ENCODE data around the gene AIP. TPM values are rescaled to one million over a fixed set of nuclear protein-coding genes. Genes with fewer than 3 reads are reported as not detected.

AIP gene
- total RNA-seq, 1 experiment from 2014 or later, result 61.0 TPM

DNA sequence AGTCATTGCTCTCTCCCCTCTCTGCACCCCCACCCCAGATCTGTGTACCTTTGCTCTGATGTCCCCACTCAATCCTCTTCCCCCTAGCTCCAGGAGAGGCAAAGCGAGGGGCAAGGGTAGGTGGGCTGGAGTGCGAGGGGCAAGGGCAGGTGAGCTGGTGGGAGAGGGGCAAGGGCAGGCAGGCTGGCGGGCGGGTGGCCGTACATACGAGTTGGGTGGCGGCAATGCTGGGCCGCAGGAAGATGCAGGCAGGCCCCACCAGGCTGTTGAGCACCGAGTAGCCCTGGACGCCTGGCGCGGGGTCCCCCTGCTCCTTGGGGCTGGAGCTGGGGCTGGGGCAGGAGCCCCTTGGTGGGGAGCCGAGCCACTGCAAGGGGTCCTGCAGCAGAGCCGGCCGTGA lies 39.5 kb downstream of the AIP start:
- no TSS peak for BruUV-seq (replicated peaks)
- Histone ChIP-seq H2AFZ (ENCODE audit: low read depth, low read length, poor library complexity, severe bottlenecking) (no peak overlapping the region), H3K9me2 (ENCODE audit: insufficient read depth) (no peaks in the 10 kb centered on the region), H3K4me1 (ENCODE audit: control insufficient read depth in 1 of 2, insufficient read depth in 2 of 2, low read length in 2 of 2) (no peaks in the 10 kb centered on the region), H3K4me2 (ENCODE audit: low read length) (no peak overlapping the region), H3K27ac (ENCODE audit: low read depth, low read length) (no peak overlapping the region), H3K79me2 (ENCODE audit: insufficient read depth, low read length) (no peaks in the 10 kb centered on the region), H3K9me3 (ENCODE audit: control insufficient read depth in 1 of 2, insufficient read depth in 1 of 2, low read depth in 1 of 2, low read length in 2 of 2) (no peaks in the 10 kb centered on the region), H3K9ac (ENCODE audit: low read length) (no peak overlapping the region), H4K20me1 (ENCODE audit: insufficient read depth) (no peaks in the 10 kb centered on the region), H3K27me3 (ENCODE audit: insufficient read depth, low read length) (no peaks in the 10 kb centered on the region), H3K4me3 (replicated peaks in 1 of 2; ENCODE audit: low read depth in 1 of 2, low read length in 2 of 2) (no peak overlapping the region), H3K36me3 (ENCODE audit: control insufficient read depth in 1 of 2, insufficient read depth in 2 of 2, low read length in 2 of 2) (no peaks in the 10 kb centered on the region)
- ChIA-PET CTCF (no interaction called here), RAD21 (ENCODE audit: low non-redundant PET in 1 of 2, low total read pairs in 2 of 2, uncharacterized antibody in 2 of 2, unreplicated experiment in 2 of 2) (no interaction called here), POLR2A (no interaction called here)
- no peak for DNase-seq (ENCODE audit: low read depth, low spot score)
- no peak for ATAC-seq
- intact Hi-C loops (cut with micrococcal nuclease), result no loop called here
- TF ChIP-seq SRF (IDR thresholded peaks at IDR 0.05; ENCODE audit: low read depth) (no peak), POLR2A (IDR thresholded peaks at IDR 0.05; ENCODE audit: borderline replicate concordance, extremely low read depth, insufficient read depth, insufficient read length) (no peak)

- H3K4me1 ChIP-seq (ENCODE audit: control insufficient read depth in 1 of 2, insufficient read depth in 2 of 2, low read length in 2 of 2), result no peaks in the 10 kb centered on the region
- H2AFZ ChIP-seq (ENCODE audit: low read depth, low read length, poor library complexity, severe bottlenecking), result no peak within 1 kb of the TSS
- TF ChIP-seq, protein P1, sequence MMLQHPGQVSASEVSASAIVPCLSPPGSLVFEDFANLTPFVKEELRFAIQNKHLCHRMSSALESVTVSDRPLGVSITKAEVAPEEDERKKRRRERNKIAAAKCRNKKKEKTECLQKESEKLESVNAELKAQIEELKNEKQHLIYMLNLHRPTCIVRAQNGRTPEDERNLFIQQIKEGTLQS (IDR thresholded peaks at IDR 0.05), result no peak
- TF ChIP-seq ZNF274 (IDR thresholded peaks at IDR 0.05; ENCODE audit: low read depth, low read length), result no peak
- TF ChIP-seq EGR1 (IDR thresholded peaks at IDR 0.05; ENCODE audit: low read depth), result no peak
- TF ChIP-seq, protein P2, sequence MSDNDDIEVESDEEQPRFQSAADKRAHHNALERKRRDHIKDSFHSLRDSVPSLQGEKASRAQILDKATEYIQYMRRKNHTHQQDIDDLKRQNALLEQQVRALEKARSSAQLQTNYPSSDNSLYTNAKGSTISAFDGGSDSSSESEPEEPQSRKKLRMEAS (IDR thresholded peaks at IDR 0.05), result no peak
- TF ChIP-seq RAD21 (IDR thresholded peaks at IDR 0.05; ENCODE audit: low read depth), result no peak
- TF ChIP-seq SIN3A (IDR thresholded peaks at IDR 0.05; ENCODE audit: low read depth), result no peak
- no peak for TF ChIP-seq EZH2phosphoT487 (IDR thresholded peaks at IDR 0.05; ENCODE audit: borderline replicate concordance)
- TF ChIP-seq SP1 (IDR thresholded peaks at IDR 0.05; ENCODE audit: low read depth), result no peak
- TF ChIP-seq JUND (IDR thresholded peaks at IDR 0.05), result no peak
- no peak for TF ChIP-seq POLR2A (IDR thresholded peaks at IDR 0.05; ENCODE audit: borderline replicate concordance, extremely low read depth, insufficient read depth, insufficient read length)
- H4K20me1 ChIP-seq (ENCODE audit: insufficient read depth), result no peaks in the 10 kb centered on the region
- ChIA-PET POLR2A (no interaction called here), RAD21 (ENCODE audit: low non-redundant PET in 1 of 2, low total read pairs in 2 of 2, uncharacterized antibody in 2 of 2, unreplicated experiment in 2 of 2) (no interaction called here), CTCF (no interaction called here)
- H3K9me2 ChIP-seq (ENCODE audit: insufficient read depth), result no peaks in the 10 kb centered on the region
- BruUV-seq (replicated peaks), result no TSS peak
- intact Hi-C loops (cut with micrococcal nuclease), result no loop called here
- H3K27me3 ChIP-seq (ENCODE audit: insufficient read depth, low read length), result no peaks in the 10 kb centered on the region
- no peak within 1 kb of the TSS for H3K4me2 ChIP-seq (ENCODE audit: low read length)
- no peak for DNase-seq (ENCODE audit: low read depth, low spot score)
- no peak within 1 kb of the TSS for H3K9ac ChIP-seq (ENCODE audit: low read length)
- no peak within 1 kb of the TSS for H3K27ac ChIP-seq (ENCODE audit: low read depth, low read length)
- H3K79me2 ChIP-seq (ENCODE audit: insufficient read depth, low read length), result no peaks in the 10 kb centered on the region
- H3K9me3 ChIP-seq (ENCODE audit: control insufficient read depth in 1 of 2, insufficient read depth in 1 of 2, low read depth in 1 of 2, low read length in 2 of 2), result no peaks in the 10 kb centered on the region
- ATAC-seq, result no peak
- no peaks in the 10 kb centered on the region for H3K36me3 ChIP-seq (ENCODE audit: control insufficient read depth in 1 of 2, insufficient read depth in 2 of 2, low read length in 2 of 2)
- no peak within 1 kb of the TSS for H3K4me3 ChIP-seq (replicated peaks in 1 of 2; ENCODE audit: low read depth in 1 of 2, low read length in 2 of 2)
Measured at GRCh38 chr11:67522844-67523555, 40.2 kb downstream of the AIP start, which contains the start of gene CABP2. TSS of gene CABP2 (minus strand) at chr11:67523446. CDS start at chr11:67523326, 120 bp downstream.

Data from HCT116 (cell line).